Midbrain (tissue), 1 donor: Measurements from ENCODE around the gene PNPLA8.
"Not testable (repeated sequence)": the region's sequence is repeated elsewhere in the genome, so short reads cannot be mapped to it uniquely, and the experiment has no call there.

Source experiments
- DNase-seq: peaks from one replicate; lab custom pipeline; 2025; lab: John Stamatoyannopoulos, UW

The PNPLA8 gene

DNA sequence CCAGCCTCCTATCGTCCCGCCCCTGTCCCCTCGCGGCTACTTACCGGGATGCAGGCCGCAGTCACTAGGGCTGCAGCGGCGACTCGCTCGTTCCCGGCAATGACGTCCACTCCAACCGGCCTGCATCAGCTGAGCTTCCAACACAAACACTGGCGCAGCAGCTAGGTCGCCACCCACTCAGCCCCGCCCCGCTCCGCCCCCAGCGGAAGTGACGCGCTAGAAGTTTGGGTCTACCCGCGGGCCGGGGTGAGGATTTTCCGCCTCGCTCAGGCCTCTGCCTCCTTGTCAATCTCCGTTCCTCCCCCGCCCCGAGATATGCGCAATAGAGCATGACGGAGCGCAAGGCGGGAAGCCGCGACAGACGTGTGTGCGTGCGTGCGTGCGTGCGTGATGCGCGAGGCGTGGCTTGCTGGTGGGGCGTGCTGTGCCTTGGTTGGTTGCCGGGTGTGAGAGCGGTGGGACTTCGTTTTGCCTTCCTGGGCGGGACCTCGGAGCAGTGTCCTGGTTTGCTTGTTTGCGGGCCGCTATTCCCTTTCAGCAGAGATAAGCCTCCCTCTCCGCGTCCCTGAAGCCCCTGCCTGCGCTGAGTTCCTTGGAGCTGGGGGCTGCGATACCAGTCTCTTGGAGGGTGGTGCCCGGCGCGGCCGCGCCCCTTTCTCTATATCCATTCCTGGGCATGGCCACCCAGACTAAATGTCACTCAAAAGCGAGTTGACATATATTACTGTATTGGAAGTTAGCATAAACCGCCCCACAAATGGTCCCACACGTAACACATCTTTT lies at the start of gene PNPLA8:
Gene PNPLA8, minus strand, starts transcription at position 151 of the 783 bp plus-strand sequence. CDS start 10,644 bp downstream, outside the sequence.
- peak; percentile 100 for DNase-seq

GRCh38 chr7:108575156-108575555 lies 49.2 kb upstream of the PNPLA8 start:
- no peak for DNase-seq

DNA sequence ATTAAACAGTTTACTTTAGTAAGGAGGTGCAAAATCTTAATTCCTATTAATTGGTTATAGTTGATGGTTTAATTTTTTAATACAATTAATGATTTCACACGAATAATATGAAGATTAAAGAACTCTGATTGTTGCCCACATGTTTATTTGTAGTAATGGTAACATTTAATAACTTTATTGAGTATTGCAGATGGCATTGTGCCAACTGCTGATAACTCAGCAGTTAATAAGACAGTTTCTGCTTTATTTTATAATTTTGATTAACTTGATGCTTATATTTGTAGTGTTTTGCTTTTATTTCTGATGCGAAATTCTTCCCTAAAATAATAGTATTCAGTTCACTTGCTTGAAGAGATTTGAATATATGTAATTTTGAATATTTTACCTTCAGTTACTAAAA lies 46.5 kb upstream of the PNPLA8 start:
- DNase-seq, result no peak

DNA sequence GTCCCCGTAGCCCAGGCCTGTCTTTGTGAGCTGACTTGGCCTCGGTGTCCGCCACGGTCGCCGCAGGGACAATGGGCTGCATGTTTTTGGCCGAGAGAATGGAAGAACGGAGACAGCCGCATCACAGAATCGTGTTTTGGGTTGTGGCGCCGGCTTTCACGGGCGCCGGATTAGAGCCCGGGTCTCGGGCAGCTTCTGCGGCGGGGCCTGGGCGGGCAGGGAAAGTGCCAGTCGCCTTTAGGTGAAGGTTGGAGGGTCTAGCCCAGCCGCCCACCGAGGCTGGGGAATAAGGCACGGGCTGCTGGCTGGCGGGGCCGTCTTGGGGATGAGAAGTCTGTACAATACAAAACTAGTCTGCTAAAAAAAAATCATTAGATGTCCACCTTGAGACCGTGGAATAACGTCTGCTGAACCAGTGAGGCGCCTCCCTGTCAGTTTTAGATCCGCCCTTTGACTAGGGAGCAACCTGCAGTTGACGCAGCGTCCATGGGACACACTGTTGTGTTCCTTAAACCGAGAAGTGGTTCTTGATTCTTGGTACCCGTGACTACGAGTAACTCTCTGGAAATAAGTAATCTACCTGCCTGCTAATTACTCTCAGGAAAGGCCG lies 44.3 kb upstream of the PNPLA8 start:
- peak; percentile 19 for DNase-seq

DNA sequence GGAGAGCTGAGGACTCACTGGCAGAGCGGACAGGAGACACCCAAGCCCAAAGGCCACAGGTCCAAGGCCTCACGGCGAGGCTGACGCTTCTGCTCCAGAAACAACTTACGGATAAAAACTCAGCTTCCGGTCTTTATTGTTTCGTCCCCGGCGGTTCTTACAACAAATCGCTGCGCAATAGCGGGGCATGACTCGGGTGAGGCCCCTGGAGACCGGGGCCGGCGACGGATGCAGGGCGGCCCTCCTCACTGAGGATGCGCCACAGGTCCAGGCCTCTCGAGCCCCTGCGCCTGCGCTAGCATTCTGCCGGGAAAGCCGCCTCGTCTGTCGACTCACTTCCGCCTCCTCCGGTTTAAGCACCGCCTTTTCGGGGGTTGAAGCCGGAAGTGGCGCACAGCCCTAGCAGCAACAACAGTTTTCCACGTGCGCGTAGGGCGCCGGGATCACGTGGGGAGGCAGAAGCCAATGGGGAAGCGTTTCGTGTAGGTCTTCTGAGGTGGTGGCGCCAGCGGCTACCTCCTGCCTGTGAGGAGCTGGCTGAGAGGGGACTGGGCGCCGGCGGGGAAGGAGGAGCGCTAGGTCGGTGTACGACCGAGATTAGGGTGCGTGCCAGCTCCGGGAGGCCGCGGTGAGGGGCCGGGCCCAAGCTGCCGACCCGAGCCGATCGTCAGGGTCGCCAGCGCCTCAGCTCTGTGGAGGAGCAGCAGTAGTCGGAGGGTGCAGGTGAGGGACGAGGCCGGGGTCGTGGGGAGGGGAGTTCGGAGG lies 43.6 kb upstream of the PNPLA8 start, which contains the start of the genes DNAJB9 and THAP5:
Gene DNAJB9, plus strand, starts transcription at position 494 of the 765 bp plus-strand sequence. CDS start 1,853 bp downstream, outside the sequence.
Gene THAP5, minus strand, starts transcription at position 326 of the 765 bp plus-strand sequence. Its CDS starts 137 bp downstream, at position 189.
- DNase-seq, result peak; percentile 100

DNA sequence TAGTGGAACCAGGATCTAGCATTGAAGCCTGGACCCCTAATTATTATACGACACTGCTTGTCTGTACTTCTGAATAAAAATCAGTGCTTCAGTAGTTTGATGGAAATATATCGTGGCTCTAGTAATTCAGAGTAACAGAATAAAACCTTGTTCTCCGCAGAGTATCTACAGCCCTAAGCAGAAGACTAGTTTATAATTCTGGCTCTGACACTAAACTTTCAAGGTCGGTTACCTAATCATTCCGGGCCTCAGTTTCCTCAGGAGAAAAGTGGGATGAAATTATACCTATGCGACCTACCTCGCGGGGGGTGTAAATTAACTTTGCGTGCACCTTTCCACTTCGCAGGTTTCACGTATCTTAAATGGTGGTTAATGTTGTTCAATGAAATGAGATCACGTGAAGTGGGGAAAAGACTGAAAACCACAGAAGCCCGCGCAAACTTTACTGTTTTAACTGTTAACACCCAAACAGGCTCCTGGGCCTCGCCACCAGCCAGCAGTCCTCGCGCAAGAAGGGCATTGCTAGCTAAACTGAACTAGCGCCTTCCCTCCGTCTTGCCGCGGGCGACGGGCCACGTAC lies 43.0 kb upstream of the PNPLA8 start:
- no peak for DNase-seq

GRCh38 chr7:108565987-108566386 lies 40.1 kb upstream of the PNPLA8 start:
- no peak for DNase-seq

- no peak for DNase-seq
These were observed 35.2 kb upstream of the PNPLA8 start for GRCh38 chr7:108561047-108561619.

- DNase-seq, result no peak
These were observed 33.3 kb upstream of the PNPLA8 start for GRCh38 chr7:108559253-108559652.

DNA sequence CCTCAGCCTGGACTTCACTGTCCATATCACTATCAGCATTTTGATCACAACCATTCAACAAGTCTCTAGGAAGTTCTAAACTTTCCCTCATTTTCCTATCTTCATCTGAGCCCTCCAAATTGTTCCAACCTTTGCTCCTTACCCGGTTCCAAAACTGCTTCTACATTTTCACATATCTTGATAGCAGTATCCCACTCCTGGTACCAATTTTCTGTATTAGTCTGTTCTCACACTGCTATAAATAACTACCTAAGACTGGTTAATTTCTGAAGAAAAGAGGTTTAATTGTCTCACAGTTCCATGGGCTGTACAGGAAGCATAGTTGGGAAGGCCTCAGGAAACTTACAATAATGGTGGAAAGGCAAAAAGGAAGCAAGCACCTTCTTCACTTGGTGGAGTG lies 31.7 kb upstream of the PNPLA8 start:
- DNase-seq, result no peak

GRCh38 chr7:108557191-108557590 lies 31.3 kb upstream of the PNPLA8 start:
- DNase-seq, result no peak

DNA sequence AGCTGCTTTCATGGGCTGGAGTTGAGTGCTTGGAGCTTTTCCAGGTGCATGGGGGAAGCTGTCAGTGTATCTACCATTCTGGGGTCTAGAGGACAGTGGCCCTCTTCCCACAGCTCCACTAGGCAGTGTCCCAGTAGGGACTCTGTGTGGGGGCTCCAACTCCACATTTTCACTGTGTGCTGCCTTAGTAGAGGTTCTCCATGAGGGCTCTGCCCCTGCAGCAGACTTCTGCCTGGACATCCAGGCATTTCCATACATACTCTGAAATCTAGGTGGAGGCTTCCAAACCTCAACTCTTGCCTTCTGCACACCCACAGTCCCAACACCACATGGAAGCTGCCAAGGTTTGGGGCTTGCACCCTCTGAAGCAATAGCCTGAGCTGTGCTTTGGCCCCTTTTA lies 30.7 kb upstream of the PNPLA8 start:
- not testable (repeated sequence) for DNase-seq

GRCh38 chr7:108548141-108548896 lies 22.4 kb upstream of the PNPLA8 start:
- not testable (repeated sequence) for DNase-seq

GRCh38 chr7:108541478-108541877 lies 15.5 kb upstream of the PNPLA8 start:
- DNase-seq, result no peak

- DNase-seq, result not testable (repeated sequence)
These were observed 12.8 kb upstream of the PNPLA8 start for GRCh38 chr7:108538685-108539084.

- not testable (repeated sequence) for DNase-seq
These were observed 12.3 kb upstream of the PNPLA8 start for GRCh38 chr7:108538236-108538635.

- no peak for DNase-seq
These were observed 11.3 kb upstream of the PNPLA8 start for GRCh38 chr7:108537229-108537628.

- DNase-seq, result no peak
These were observed 9.8 kb upstream of the PNPLA8 start for GRCh38 chr7:108535744-108536143.

GRCh38 chr7:108535257-108535656 lies 9.3 kb upstream of the PNPLA8 start:
- no peak for DNase-seq

- DNase-seq, result no peak
These were observed 7.8 kb upstream of the PNPLA8 start for GRCh38 chr7:108533712-108534111.

DNA sequence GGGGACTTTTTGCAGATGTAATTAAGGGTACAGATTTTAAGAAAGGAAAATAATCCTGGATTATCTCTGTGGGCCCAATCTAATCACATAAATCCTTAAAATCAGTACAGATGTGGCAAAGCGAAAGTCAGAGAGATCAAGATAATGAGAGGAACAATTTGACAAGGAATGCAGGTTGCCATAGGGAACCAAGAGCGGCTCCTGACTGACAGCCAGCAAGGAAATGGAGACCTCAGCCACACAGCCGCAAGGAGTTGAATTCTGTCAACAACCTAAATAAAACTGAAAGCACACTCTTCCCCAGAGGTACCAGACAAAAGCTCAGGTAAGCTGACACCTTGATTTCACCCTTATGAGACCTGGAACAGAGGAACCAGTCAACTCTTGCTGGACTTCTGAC lies 3.4 kb upstream of the PNPLA8 start:
- DNase-seq, result no peak
